ENCODE results near the gene TMX2. TPM values are rescaled to one million over a fixed set of nuclear protein-coding genes. Genes with fewer than 3 reads are reported as not detected.
A peak's percentile ranks its signal among the peaks of the same experiment; 100 is the strongest.
"Not testable (repeated sequence)": the region's sequence is repeated elsewhere in the genome, so short reads cannot be mapped to it uniquely, and the experiment has no call there.

Gene TMX2
- total RNA-seq, 1 donor from 2014 or later, result 64.2 TPM

DNA sequence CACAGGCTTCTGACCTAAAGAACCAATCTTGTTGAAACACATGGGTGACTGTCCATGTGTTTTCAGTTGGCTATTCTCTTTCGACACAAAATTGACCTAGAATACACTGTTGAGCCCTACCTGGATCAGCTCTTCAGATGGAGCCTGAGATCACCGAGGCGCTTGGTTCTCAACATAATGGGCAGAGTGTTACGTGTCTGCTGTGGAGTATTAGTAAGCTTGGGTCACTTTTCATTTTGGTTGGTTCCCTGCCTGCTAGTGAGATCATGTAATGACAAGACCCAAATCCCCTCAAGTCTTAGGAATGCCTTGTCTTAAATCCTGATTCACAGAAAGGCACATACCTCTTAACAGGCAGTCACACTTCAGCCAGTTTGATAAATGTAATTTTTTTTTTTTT, 9.1 kb upstream of the TMX2 start:
- Histone ChIP-seq H3K9me3 (no peaks in the 10 kb centered on the region), H3K36me3 (peaks cover 83% of the 10 kb centered on the region), H3K27me3 (ENCODE audit: low read depth) (no peaks in the 10 kb centered on the region), H3K4me1 (no peaks in the 10 kb centered on the region), H3K4me3 (no peak overlapping the region), H3K27ac (no peak overlapping the region)
- TF ChIP-seq, protein P1, sequence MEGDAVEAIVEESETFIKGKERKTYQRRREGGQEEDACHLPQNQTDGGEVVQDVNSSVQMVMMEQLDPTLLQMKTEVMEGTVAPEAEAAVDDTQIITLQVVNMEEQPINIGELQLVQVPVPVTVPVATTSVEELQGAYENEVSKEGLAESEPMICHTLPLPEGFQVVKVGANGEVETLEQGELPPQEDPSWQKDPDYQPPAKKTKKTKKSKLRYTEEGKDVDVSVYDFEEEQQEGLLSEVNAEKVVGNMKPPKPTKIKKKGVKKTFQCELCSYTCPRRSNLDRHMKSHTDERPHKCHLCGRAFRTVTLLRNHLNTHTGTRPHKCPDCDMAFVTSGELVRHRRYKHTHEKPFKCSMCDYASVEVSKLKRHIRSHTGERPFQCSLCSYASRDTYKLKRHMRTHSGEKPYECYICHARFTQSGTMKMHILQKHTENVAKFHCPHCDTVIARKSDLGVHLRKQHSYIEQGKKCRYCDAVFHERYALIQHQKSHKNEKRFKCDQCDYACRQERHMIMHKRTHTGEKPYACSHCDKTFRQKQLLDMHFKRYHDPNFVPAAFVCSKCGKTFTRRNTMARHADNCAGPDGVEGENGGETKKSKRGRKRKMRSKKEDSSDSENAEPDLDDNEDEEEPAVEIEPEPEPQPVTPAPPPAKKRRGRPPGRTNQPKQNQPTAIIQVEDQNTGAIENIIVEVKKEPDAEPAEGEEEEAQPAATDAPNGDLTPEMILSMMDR (IDR thresholded peaks at IDR 0.05), result no peak
- intact Hi-C loops (cut with DNase I), result no loop called here
- DNase-seq, result no peak
- ATAC-seq, result no peak

DNA sequence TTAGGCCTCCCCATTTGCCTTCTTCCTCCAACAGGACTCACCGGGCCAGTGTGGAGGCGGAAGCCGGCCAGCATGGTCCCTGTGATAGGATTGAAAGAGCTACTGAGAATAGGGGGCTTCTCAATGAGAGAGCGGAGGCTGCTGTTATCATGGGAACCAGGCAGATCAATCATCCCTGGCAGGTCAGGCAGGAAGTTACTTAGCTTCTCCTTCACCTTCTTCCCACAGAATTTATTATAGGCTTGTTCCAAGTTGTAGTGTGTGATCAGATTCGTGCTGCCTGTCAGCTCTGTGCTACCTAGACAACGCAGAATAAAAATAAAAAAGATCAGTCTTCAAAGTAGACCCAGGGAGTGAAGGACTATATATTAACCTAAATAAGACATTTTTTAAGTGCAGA, 7.5 kb upstream of the TMX2 start:
- peaks cover 2% of the 10 kb centered on the region for H3K4me1 ChIP-seq
- no peak overlapping the region for H3K4me3 ChIP-seq
- no peaks in the 10 kb centered on the region for H3K9me3 ChIP-seq
- TF ChIP-seq, protein P1 (IDR thresholded peaks at IDR 0.05), result no peak
- DNase-seq (no peak), ATAC-seq (no peak)
- intact Hi-C loops (cut with DNase I), result no loop called here
- no peaks in the 10 kb centered on the region for H3K27me3 ChIP-seq (ENCODE audit: low read depth)
- no peak overlapping the region for H3K27ac ChIP-seq
- H3K36me3 ChIP-seq, result peaks cover 74% of the 10 kb centered on the region

DNA sequence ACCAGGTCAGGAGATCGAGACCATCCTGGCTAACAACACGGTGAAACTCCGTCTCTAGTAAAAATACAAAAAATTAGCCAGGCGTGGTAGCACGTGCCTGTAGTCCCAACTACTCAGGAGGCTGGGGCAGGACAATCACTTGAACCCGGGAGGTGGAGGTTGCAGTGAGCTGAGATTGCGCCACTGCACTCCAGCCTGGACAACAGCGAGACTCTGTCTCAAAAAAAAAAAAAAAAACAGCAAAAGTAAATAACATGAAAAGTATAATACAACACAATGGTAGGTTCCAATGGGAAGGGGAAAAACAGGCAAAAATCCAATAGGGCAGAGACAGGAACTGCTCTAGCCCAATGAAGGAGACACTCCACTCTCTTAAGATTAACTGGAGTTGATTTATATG, 7.0 kb upstream of the TMX2 start:
- H3K27me3 ChIP-seq (ENCODE audit: low read depth); H3K4me1 ChIP-seq; H3K9me3 ChIP-seq; H3K4me3 ChIP-seq; H3K27ac ChIP-seq; DNase-seq; ATAC-seq; intact Hi-C loops (cut with DNase I): not testable (repeated sequence)
- H3K36me3 ChIP-seq, result peaks cover 69% of the 10 kb centered on the region

DNA sequence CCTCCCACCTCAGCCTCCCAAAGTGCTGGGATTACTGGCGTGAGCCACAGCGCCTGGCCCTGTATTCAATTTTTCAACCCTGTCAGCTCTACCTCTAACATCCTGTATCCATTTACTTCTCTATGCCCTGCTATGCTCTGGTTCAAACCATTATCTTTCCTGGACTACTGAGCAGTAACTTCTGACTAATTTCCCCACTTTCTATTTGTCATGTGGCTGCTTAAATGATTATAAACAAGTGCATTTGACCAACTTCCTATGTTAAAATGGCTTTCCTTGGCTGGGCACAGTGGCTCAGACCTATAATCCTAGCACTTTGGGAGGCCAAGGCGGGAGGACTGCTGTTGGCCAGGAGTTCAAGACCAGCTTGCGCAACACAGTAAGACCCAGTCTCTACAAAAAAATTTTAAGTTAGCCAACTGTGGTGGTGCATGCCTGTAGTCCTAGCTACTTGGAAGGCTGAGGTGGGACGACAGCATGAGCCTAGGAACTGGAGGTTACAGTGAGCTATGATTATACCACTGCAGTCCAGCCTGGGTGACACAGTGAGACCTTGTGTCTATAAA, 2.5 kb upstream of the TMX2 start:
- no peak overlapping the region for H3K27ac ChIP-seq
- H3K9me3 ChIP-seq, result no peaks in the 10 kb centered on the region
- no peak overlapping the region for H3K4me3 ChIP-seq
- no peak for ATAC-seq
- TF ChIP-seq, protein P1 (IDR thresholded peaks at IDR 0.05), result no peak
- no peaks in the 10 kb centered on the region for H3K27me3 ChIP-seq (ENCODE audit: low read depth)
- H3K4me1 ChIP-seq, result peaks cover 38% of the 10 kb centered on the region
- no peak for DNase-seq
- intact Hi-C loops (cut with DNase I), result no loop called here
- H3K36me3 ChIP-seq, result peaks cover 24% of the 10 kb centered on the region

DNA sequence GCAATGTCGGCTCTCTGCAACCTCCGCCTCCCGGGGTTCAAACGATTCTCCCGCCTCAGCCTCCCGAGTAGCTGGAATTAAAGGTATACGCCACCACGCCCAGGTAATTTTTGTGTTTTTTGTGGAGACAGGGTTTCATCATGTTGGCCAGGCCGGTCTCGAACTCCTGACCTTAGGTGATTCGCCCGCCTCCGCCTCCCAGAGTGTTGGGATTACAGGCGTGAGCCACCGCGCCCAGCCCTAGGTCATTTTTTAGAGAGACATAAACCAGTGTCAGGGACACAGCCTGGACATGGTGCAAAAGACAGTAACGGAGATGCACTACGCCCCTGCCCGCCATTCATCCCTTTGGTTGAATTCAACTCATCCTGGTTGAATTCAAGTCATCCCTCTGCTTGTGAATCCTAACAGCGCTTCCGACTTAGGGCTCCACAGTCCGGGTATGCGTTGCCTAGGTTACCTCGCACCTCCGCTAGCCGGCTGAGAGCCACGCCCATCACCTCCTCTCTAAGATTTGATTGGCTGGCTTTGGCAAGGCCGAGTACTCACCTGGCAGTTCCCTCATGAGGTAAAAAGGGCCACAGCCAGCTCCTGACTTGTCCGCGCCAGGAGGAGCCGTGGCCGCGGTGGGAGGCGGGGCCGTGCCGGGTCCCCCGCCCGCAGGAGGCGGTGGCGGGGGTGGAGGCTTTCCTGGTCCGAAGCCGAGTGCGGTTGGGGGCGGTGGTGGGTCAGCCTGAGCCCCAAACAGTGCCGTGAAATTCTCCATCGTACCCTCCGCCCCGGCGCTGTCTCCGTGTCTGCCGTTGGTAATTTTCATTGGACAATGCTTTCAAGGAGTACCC, 758 bp upstream of the TMX2 start, which contains the start of gene MED19:
MED19 (minus strand) TSS at position 802 of the 842 bp plus-strand sequence; CDS start at position 766, 36 bp downstream.
- TF ChIP-seq, protein P1 (IDR thresholded peaks at IDR 0.05), result no peak
- peak within 1 kb of the TSS; percentile 87 for H3K27ac ChIP-seq
- peaks cover 13% of the 10 kb centered on the region for H3K36me3 ChIP-seq
- peak within 1 kb of the TSS; percentile 79 for H3K4me3 ChIP-seq
- peaks cover 41% of the 10 kb centered on the region for H3K4me1 ChIP-seq
- intact Hi-C loops (cut with DNase I), result no loop called here
- H3K27me3 ChIP-seq (ENCODE audit: low read depth), result no peaks in the 10 kb centered on the region
- ATAC-seq (peak; percentile 87 to 89), DNase-seq (peak; percentile 89)
- H3K9me3 ChIP-seq, result no peaks in the 10 kb centered on the region

DNA sequence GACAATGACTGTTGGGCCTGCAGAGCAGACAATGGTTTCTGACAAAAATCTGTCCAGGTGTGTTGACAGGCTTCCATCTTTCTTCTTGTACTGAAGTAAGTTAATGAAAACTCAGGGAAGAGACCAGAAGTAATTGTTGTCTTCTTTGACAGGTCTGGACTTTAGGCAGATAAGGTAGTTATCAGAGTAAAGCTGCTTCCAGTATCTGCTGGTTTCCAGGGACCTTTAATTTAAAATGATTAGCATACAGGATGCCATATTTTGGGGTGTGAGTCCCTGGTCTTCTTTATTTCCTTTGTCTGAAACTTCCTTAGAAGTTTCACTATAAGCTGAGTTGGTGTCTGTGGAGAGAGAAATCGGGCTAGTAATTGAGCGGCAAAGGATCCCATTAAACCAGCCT, 1.4 kb downstream of the TMX2 start:
- H3K4me3 ChIP-seq, result peak overlapping the region; percentile 79
- H3K9me3 ChIP-seq, result no peaks in the 10 kb centered on the region
- peaks cover 41% of the 10 kb centered on the region for H3K4me1 ChIP-seq
- no peak overlapping the region for H3K27ac ChIP-seq
- no peak for DNase-seq
- TF ChIP-seq, protein P1 (IDR thresholded peaks at IDR 0.05), result no peak
- peaks cover 7% of the 10 kb centered on the region for H3K36me3 ChIP-seq
- no peak for ATAC-seq
- no peaks in the 10 kb centered on the region for H3K27me3 ChIP-seq (ENCODE audit: low read depth)
- intact Hi-C loops (cut with DNase I), result no loop called here

DNA sequence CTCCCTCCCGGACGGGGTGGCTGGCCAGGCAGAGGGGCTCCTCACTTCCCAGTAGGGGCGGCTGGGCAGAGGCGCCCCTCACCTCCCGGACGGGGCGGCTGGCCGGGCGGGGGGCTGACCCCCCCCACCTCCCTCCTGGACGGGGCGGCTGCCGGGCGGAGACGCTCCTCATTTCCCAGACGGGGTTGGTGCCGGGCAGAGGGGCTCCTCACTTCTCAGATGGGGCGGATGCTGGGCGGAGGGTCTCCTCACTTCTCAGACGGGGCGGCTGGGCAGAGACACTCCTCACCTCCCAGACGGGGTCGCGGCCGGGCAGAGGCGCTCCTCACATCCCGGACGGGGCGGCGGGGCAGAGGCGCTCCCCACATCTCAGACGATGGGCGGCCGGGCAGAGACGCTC, 4.3 kb downstream of the TMX2 start:
- intact Hi-C loops (cut with DNase I); DNase-seq; H3K4me3 ChIP-seq; H3K27ac ChIP-seq; ATAC-seq; H3K27me3 ChIP-seq (ENCODE audit: low read depth); H3K9me3 ChIP-seq: not testable (repeated sequence)
- Histone ChIP-seq H3K4me1 (peaks cover 23% of the 10 kb centered on the region), H3K36me3 (peaks cover 29% of the 10 kb centered on the region)

Data from lower lobe of right lung (tissue), 2 donors.